ENCODE results near the gene MRTFB.
"Not testable (repeated sequence)": the region's sequence is repeated elsewhere in the genome, so short reads cannot be mapped to it uniquely, and the experiment has no call there.

MRTFB gene

DNA sequence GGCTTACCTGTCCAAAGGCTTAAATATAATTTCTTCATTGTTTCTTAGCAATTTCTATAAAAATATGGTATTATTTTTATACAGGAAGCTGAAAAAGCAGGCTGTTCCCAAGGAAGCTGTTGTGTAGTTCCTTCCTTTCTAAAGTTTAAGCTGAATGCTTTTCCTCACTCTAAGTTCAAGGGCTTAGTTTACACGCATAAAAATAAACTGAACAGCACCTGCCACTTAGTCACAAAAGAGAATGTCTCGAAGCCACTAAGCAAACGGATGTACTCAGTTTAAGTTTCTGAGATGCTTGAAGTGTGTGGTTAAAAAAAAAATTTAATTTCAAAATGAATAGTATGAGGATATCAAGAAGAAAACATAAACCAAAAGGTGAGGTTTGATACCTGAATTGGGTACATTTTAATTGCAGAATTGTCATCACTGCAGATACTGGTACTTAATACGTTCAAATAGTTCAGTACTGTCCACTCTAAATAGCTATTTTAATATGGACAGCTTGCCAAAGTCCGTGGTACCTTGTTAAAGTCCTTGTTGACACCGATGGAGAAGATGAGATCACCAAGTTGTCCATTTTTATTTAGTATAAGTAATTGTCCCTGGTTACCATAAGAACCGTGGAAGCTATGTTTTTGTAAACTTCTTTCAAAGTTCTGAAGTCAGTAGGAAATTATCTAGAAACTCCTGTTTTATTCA, 38.1 kb downstream of the MRTFB start:
- no peak for DNase-seq

- DNase-seq: no peak
Measured at GRCh38 chr16:14109782-14110727, 38.9 kb downstream of the MRTFB start.

GRCh38 chr16:14110728-14111251, 39.7 kb downstream of the MRTFB start:
- no peak for DNase-seq

GRCh38 chr16:14111713-14112538, 40.8 kb downstream of the MRTFB start:
- DNase-seq: no peak

DNA sequence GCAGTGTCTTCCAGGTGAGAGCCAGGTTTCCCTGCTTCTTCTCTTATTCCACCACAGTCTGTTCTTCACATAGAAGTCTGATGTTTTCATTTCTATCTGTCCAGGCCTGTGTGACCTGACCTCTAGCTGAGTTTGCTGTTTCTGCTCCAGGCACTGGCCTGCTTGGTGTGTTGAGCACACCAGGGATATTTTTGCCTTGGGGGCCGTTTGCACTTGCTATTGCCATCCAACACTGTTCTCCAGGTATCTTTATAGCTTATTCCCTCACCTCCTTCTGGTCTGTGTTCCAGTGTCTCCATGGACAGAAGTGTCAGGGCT, 41.4 kb downstream of the MRTFB start:
- DNase-seq: no peak

DNA sequence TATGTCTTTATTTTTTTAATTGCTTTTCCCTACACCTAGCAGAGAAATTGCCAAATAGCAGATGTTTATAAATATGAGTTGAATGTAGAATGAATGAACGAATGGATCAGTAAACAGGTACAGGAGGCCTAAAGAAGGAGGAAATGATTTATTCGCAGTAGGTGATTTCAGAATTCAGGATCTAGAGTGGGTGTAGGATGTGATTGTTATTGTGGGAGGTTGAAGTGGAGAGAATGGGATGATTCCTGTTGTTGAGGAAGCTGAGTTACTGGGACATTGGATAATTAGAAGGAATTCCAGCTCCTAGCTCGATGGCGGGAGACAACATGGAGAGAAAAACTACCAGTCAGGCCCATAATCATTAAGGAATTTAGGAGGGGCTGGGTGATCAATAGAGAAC, 42.2 kb downstream of the MRTFB start:
- DNase-seq: no peak

- no peak for DNase-seq
Measured at GRCh38 chr16:14117051-14117450, 45.9 kb downstream of the MRTFB start.

GRCh38 chr16:14119799-14120198, 48.7 kb downstream of the MRTFB start:
- no peak for DNase-seq

DNA sequence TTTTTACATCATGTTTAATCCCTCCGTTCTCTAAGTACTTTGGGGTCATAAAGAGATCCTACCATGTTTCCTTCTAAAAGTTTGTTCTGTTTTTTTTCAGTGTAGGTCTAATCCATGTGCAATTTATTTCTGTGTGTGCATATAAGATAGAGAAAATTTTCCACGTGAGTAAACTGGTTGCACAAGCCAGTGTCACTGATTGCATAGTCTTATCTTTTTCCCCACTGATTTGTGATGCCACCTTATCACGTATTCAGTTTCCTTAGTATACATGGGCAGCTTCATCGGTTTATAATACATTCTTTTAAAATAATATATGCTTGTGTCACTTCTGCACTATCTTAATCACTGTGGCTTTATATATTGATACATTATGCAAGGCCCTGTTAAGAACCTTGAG, 49.2 kb downstream of the MRTFB start:
- DNase-seq: no peak

DNA sequence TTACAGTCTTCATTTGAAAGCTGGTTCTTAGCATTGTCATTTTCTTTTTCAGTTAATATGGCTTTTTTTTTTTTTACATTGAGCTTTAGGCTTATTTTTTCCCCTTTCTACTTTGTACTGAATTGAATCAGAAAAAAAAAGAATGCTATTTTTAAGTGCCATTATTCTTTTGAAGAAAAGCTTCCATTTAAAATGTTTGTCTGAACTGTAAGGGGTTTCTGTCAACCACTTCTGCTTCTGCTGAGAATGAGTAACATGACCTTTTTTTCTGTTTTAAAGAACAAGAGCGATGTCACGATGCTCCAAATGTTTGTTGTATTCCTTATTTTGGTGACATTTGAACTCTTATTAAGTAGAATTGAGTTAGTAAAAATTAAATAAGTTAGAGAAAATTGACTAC, 50.0 kb downstream of the MRTFB start:
- no peak for DNase-seq

DNA sequence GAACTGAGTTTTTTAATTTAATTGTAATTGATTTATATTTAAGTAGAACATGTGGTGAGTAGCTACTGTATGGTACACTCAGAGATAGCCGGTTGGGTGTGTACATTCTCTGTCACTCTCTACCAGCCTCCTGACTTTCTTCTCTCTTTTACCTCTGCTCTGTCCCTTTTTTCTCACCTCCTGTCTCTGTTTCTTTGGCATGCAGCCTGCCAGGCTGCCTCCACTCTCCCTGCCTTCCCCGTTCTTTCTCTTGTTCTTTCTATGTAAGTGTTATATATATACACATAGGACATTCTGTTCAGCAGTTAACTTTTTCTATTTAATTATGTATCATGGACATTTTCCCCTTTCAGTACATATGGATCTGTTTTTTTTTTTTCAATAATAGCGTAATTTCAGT, 50.8 kb downstream of the MRTFB start:
- DNase-seq: no peak

DNA sequence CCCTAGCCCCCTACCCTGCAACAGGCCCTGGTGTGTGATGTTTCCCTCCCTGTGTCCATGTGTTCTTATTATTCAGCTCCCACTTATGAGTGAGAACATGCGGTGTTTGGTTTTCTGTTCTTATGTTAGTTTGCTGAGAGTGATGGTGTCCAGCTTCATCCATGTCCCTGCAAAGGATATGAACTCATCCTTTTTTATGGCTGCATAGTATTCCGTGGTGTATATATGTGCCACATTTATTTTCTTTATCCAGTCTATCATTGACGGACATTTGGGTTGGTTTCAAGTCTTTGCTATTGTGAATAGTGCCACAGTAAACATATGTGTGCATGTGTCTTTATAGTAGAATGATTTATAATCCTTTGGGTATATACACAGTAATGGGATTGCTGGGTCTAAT, 51.3 kb downstream of the MRTFB start:
- not testable (repeated sequence) for DNase-seq

DNA sequence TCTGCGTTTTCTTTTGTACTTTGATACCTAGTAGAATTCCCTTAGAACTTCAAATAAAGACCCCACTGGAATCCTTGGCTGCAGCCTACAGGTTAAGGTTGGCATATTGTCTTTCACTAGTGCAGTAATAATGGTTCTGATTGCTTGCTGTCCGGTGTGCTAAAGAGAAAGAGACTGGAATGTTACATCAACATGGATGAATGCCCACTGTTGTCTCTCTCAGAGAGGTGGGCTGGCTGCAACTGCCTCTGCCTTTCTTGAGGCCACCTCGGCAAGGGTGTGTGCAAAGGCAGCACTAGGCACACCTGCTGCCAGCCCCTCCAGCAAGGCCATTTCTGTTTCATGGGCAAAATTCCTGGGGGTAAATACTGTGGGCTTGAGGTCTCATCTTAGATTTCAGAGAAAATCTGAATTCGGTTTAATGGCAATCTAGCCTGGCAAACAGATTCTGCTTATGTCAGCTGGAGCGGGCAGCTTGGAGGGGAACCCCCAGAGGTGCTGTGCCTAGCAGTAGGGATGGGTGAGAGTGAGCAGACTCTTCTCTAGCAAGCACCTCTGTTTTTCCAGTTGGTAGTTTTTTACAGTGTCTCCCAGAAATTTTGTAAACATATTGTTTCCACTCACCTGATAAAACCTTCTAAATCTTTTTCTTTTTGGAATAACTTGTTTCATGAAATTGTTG, 54.0 kb downstream of the MRTFB start:
- no peak for DNase-seq

GRCh38 chr16:14125708-14126107, 54.6 kb downstream of the MRTFB start:
- no peak for DNase-seq

DNA sequence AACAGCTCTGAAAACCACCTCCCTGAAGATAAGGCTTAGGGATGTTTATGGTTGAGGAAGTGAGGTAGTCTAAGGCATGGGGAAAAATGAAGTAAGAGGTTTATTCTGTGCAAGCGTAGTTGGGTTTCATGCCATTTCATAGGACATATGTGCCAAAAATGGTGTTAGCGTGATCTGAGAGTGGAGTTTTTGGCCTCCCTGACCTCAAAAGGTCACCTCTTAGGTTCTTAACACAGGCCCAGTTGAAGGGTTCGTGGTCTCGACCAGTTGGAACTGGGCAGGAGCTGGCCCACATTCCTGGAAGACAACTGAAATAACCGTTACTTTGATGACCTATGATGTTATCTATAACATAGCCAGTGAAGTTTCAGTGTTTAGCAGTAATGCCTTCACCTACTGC, 57.0 kb downstream of the MRTFB start:
- DNase-seq: no peak

DNA sequence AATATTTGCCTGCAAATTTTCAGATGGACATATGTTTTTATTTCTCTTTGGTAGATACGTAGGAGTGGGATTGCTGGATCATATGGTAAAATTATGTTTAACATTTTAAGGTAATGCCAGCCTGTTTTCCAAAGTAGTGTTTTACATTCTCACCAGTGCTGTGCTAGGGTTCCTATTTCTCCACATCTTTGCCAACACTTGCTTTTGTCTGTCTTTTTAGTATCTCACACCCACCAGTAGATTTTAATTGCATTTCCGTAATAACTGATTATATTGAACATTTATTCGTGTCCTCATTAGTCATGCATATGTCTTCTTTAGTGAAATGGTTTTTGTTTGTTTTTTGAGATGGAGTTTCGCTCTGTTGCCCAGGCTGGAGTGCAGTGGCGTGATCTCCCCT, 58.4 kb downstream of the MRTFB start:
- DNase-seq: no peak

DNA sequence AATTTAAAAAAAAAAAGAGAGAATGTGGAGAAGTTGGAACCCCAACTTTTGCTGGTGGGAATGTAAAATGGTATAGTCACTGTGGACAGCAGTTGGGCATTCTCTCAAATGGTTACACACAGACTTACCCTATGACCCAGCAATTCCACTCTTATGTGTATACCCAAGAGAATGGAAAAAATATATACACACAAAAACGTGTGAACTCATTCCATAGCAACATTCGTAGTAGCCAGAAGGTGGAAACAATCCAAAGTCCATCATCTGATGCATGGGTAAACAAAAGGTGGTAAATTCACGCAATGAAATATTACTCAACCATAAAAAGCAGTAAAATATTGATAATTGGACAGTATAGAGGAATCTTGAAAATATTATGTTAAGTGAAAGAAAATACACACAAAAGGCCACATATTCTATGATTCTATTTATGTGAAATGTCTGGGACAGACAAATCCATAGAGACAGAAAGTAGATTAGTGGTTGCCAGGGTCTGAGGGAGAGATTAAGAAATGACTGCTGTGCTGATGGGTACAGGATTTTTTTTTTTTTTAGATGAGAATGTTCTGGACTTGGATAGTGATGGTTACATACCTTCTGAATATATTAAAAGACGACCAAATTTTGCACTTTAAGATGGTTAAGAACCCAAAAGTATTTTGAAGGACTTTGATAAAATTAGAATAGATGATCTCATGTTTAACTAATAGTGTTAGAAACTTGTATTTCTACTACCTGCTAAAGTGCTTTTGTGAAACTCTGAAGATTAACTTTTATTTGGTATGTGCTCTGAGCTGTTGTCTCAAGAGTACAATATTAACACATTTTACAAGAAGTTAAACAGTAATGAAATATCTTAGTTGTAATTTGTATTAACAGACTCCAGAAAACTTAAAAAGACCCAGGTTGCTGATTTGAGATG, 60.9 kb downstream of the MRTFB start:
- no peak for DNase-seq

- DNase-seq: no peak
Measured at GRCh38 chr16:14132696-14133048, 61.6 kb downstream of the MRTFB start.

DNA sequence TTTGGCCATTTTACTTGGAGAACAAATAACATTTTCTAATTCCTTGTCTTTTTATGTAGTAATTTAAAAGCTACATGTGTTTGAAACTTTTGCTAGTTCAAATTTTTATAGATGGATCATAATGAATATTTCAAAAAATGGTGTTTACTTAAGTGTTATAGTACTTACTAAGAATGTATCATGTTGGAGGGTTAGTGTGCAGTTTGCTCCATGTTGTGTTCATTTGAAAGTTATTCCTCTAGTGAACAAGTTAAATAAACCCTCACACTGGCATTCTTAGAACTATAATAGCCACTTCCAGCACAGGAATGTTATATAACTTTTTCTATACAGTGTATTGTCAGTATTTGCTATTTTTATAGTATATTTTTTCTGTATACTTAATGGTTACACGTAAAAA, 62.8 kb downstream of the MRTFB start:
- DNase-seq: no peak

- no peak for DNase-seq
Measured at GRCh38 chr16:14135704-14136103, 64.6 kb downstream of the MRTFB start.

- DNase-seq: no peak
Measured at GRCh38 chr16:14139872-14140271, 68.8 kb downstream of the MRTFB start.

DNA sequence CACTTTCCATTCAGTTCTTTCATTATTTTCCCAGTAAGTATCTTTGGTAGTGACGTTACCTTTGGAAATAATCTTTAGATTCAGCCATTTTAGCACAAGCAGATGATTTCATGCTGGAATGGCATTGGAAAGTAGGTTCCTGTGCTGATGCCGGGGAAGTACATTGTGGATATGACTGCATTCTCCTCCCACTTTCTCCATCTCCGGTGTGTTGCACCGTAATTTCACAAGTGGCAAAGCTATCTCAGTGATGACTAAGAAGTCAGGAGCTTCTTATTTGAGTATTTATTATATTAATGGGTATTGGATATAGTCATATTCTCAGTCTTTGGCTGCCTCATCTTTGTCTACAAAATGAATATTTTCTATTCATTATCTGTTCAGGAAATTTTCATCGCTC, 69.8 kb downstream of the MRTFB start:
- DNase-seq: no peak

Data from CD4-positive, alpha-beta T cell treated with Interleukin-10 for 1 hour (primary cell).